Urinary bladder (tissue), 4 donors: ENCODE measurements around the gene CCNL2. TPM values are rescaled to one million over a fixed set of nuclear protein-coding genes. Genes with fewer than 3 reads are reported as not detected.
"Not testable (repeated sequence)": the region's sequence is repeated elsewhere in the genome, so short reads cannot be mapped to it uniquely, and the experiment has no call there.

Experiments used
- DNase-seq: peaks from one replicate; pipeline ENCODE4 v3.0.0-alpha.2; 2015; ENCODE audit errors: extremely low spot score
- H3K27ac ChIP-seq: one replicate; pipeline ENCODE4 v1.5.1; 2013; ENCODE audit warnings: low read depth, mild to moderate bottlenecking, moderate library complexity
- H3K36me3 ChIP-seq: one replicate; pipeline ENCODE4 v1.6.1; 2013; ENCODE audit warnings: mild to moderate bottlenecking, moderate library complexity; ENCODE audit not compliant: insufficient read depth
- H3K4me1 ChIP-seq: one replicate; pipeline ENCODE4 v1.6.1; 2013; ENCODE audit warnings: mild to moderate bottlenecking, moderate library complexity; ENCODE audit not compliant: insufficient read depth
- H3K4me3 ChIP-seq: one replicate; pipeline ENCODE4 v1.5.1; 2013; ENCODE audit warnings: low read depth, low read length
- WGBS: extraction: QIAGEN DNeasy Blood & Tissue Kit; methylation state at CpG from one replicate; pipeline ENCODE4 v1.1.7; 2013; 5-methylcytosine and 5-hydroxymethylcytosine counted together
- polyA plus RNA-seq: library from polyadenylated mRNA; stranded (reverse); fragments of 200-250 nt; gene quantifications from one replicate; pipeline ENCODE4 v1.2.3, GENCODE V29; 2013
- total RNA-seq: library from RNA; depleted of rRNA; stranded (reverse); fragments of >200 nt; gene quantifications from one replicate; pipeline ENCODE4 v1.2.3, GENCODE V29; 2014
- donor health status: healthy with polysubstance abuse.
- donor health status: healthy.

The CCNL2 gene
- total and polyA plus RNA-seq, 2 donors: 146 to 226 TPM

- WGBS: 89% methylated on average over 26 of the region's 26 CpGs
- H3K27ac ChIP-seq: no peak overlapping the region
- H3K4me3 ChIP-seq: no peak overlapping the region
- no peaks in the 10 kb centered on the region for H3K36me3 ChIP-seq
- DNase-seq: no peak
- no peaks in the 10 kb centered on the region for H3K4me1 ChIP-seq
These were observed 25.9 kb downstream of the CCNL2 start for GRCh38 chr1:1373051-1373814.

- no peak overlapping the region for H3K27ac ChIP-seq
- H3K4me1 ChIP-seq: no peaks in the 10 kb centered on the region
- WGBS: 33% methylated on average over 26 of the region's 26 CpGs
- H3K36me3 ChIP-seq: no peaks in the 10 kb centered on the region
- no peak for DNase-seq
- H3K4me3 ChIP-seq: no peak overlapping the region
These were observed 27.1 kb downstream of the CCNL2 start for GRCh38 chr1:1371746-1372711.

- no peak overlapping the region for H3K4me3 ChIP-seq
- H3K36me3 ChIP-seq: no peaks in the 10 kb centered on the region
- WGBS: 61% methylated on average over 12 of the region's 12 CpGs
- DNase-seq: no peak
- no peak overlapping the region for H3K27ac ChIP-seq
- no peaks in the 10 kb centered on the region for H3K4me1 ChIP-seq
These were observed 27.8 kb downstream of the CCNL2 start for GRCh38 chr1:1371364-1371745.

- Histone ChIP-seq H3K4me3 (no peak overlapping the region), H3K27ac (no peak overlapping the region), H3K36me3 (no peaks in the 10 kb centered on the region), H3K4me1 (no peaks in the 10 kb centered on the region)
- DNase-seq: no peak
- WGBS: 84% methylated on average over 16 of the region's 16 CpGs
These were observed 28.3 kb downstream of the CCNL2 start for GRCh38 chr1:1370771-1371300.

- H3K27ac ChIP-seq, H3K36me3 ChIP-seq, H3K4me3 ChIP-seq, H3K4me1 ChIP-seq, DNase-seq: not testable (repeated sequence)
- 93% methylated on average over 14 of the region's 14 CpGs for WGBS
These were observed 29.0 kb downstream of the CCNL2 start for GRCh38 chr1:1370094-1370493.

GRCh38 chr1:1367315-1367714 lies 31.8 kb downstream of the CCNL2 start:
- Histone ChIP-seq H3K4me1 (no peaks in the 10 kb centered on the region), H3K27ac (no peak overlapping the region), H3K4me3 (no peak overlapping the region), H3K36me3 (no peaks in the 10 kb centered on the region)
- no peak for DNase-seq
- 95% methylated on average over 5 of the region's 5 CpGs for WGBS

GRCh38 chr1:1366699-1367066 lies 32.5 kb downstream of the CCNL2 start:
- Histone ChIP-seq H3K4me3 (no peak overlapping the region), H3K27ac (no peak overlapping the region), H3K36me3 (no peaks in the 10 kb centered on the region), H3K4me1 (no peaks in the 10 kb centered on the region)
- 97% methylated on average over 3 of the region's 3 CpGs for WGBS
- no peak for DNase-seq

- Histone ChIP-seq H3K27ac (no peak overlapping the region), H3K36me3 (no peaks in the 10 kb centered on the region), H3K4me1 (no peaks in the 10 kb centered on the region), H3K4me3 (no peak overlapping the region)
- 83% methylated on average over 10 of the region's 10 CpGs for WGBS
- DNase-seq: no peak
These were observed 33.0 kb downstream of the CCNL2 start for GRCh38 chr1:1365875-1366698.

- WGBS: 79% methylated on average over 14 of the region's 14 CpGs
- H3K27ac ChIP-seq: no peak overlapping the region
- H3K36me3 ChIP-seq: no peaks in the 10 kb centered on the region
- no peaks in the 10 kb centered on the region for H3K4me1 ChIP-seq
- H3K4me3 ChIP-seq: no peak overlapping the region
- DNase-seq: no peak
These were observed 34.9 kb downstream of the CCNL2 start for GRCh38 chr1:1364266-1364665.

GRCh38 chr1:1361982-1362423 lies 37.1 kb downstream of the CCNL2 start:
- no peak for DNase-seq
- Histone ChIP-seq H3K4me1 (no peaks in the 10 kb centered on the region), H3K36me3 (no peaks in the 10 kb centered on the region), H3K4me3 (no peak overlapping the region), H3K27ac (peak overlapping the region; percentile 28)
- 13% methylated on average over 13 of the region's 13 CpGs for WGBS

- no peak for DNase-seq
These were observed 37.7 kb downstream of the CCNL2 start for GRCh38 chr1:1361233-1361981.

GRCh38 chr1:1360506-1361169 lies 38.5 kb downstream of the CCNL2 start:
- Histone ChIP-seq H3K4me1 (no peaks in the 10 kb centered on the region), H3K36me3 (no peaks in the 10 kb centered on the region), H3K4me3 (no peak overlapping the region), H3K27ac (no peak overlapping the region)
- 60% methylated on average over 20 of the region's 20 CpGs for WGBS
- DNase-seq: no peak

More at GRCh38 chr1:1361233-1361981, 37.7 kb downstream of the CCNL2 start:
- WGBS: 74% methylated on average over 35 of the region's 35 CpGs
- Histone ChIP-seq H3K4me3 (no peak overlapping the region), H3K4me1 (no peaks in the 10 kb centered on the region), H3K36me3 (no peaks in the 10 kb centered on the region), H3K27ac (peak overlapping the region; percentile 28)
